D721Med (cell line): ENCODE measurements around the gene TMEM204.
A peak's percentile ranks its signal among the peaks of the same experiment; 100 is the strongest.

Experiments
- DNase-seq: peaks from one replicate; pipeline ENCODE4 v3.0.0; 2011; ENCODE audit warnings: low spot score; ENCODE audit not compliant: insufficient read length
- FAIRE-seq: peaks from 2 replicates; lab custom pipeline; 2011; peaks lifted over from hg19 to GRCh38; lab: Jason Lieb, UNC
- CTCF ChIP-seq: IDR thresholded peaks from 2 replicates; pipeline ENCODE4 v1.5.1; 2012; ENCODE audit warnings: mild to moderate bottlenecking, control low read depth; ENCODE audit not compliant: insufficient read depth; ENCODE audit errors: missing control alignments

The TMEM204 gene

GRCh38 chr16:1536601-1537000 lies 3.1 kb downstream of the TMEM204 start:
- DNase-seq = no peak
- no peak for FAIRE-seq
- TF ChIP-seq CTCF = no peak

GRCh38 chr16:1537138-1537577 lies 3.7 kb downstream of the TMEM204 start:
- no peak for DNase-seq
- TF ChIP-seq CTCF = no peak
- FAIRE-seq = no peak

- no peak for TF ChIP-seq CTCF
- no peak for FAIRE-seq
- no peak for DNase-seq
Observed at GRCh38 chr16:1537763-1538289, 4.4 kb downstream of the TMEM204 start.

- FAIRE-seq (no peak), DNase-seq (peak; percentile 72)
- TF ChIP-seq CTCF = peak; percentile 46
Observed at GRCh38 chr16:1538804-1539520, 5.5 kb downstream of the TMEM204 start.

- TF ChIP-seq CTCF = no peak
- DNase-seq = no peak
- FAIRE-seq = no peak
Observed at GRCh38 chr16:1539720-1540555, 6.5 kb downstream of the TMEM204 start.

GRCh38 chr16:1540556-1540855 lies 7.0 kb downstream of the TMEM204 start:
- no peak for TF ChIP-seq CTCF
- FAIRE-seq = no peak
- no peak for DNase-seq
